CD4-positive, alpha-beta T cell (primary cell): ENCODE measurements around the gene TMC4. TPM values are rescaled to one million over a fixed set of nuclear protein-coding genes. Genes with fewer than 3 reads are reported as not detected.
A peak's percentile ranks its signal among the peaks of the same experiment; 100 is the strongest.

Source experiments
- ATAC-seq: fragments of 200-7000 bp; cut with Tn5 transposase; one replicate; pipeline ENCODE4 v1.10.0; 2022; ENCODE audit warnings: mild to moderate bottlenecking; ENCODE audit not compliant: poor library complexity
- CTCF ChIA-PET: fragments of 350-600 bp; sonication (Branson Sonifier 250); formaldehyde crosslinking; loops from one replicate; lab custom pipeline; 2021; ENCODE audit warnings: antibody characterized with exemption, inconsistent platforms; lab: Charles Lee
- POLR2A ChIA-PET: fragments of 350-600 bp; sonication (Branson Sonifier 250); formaldehyde crosslinking; loops from one replicate; lab custom pipeline; 2021; ENCODE audit warnings: antibody characterized with exemption, inconsistent platforms; lab: Charles Lee
- DNase-seq, 14 experiments: peaks; one replicate each; pipeline ENCODE4 v3.0.0-alpha.2; 2013 to 2020; ENCODE audit warnings: mixed read lengths in 2 of 14
- H3K27ac ChIP-seq, 2 donors: one replicate each; pipeline versions ENCODE4 v1.5.1 to v1.7.0; 2013; ENCODE audit warnings: low read length in 2 of 2, low read depth in 1 of 2, mild to moderate bottlenecking in 1 of 2
- H3K27me3 ChIP-seq, 2 experiments: 1 replicate in 1 of 2; 2 replicates in 1 of 2; pipeline versions ENCODE4 v1.6.1 to v1.7.0; 2013; ENCODE audit warnings: low read length in 2 of 2, control low read depth in 1 of 2, mild to moderate bottlenecking in 1 of 2, moderate library complexity in 1 of 2; ENCODE audit not compliant: insufficient read depth in 2 of 2, control insufficient read depth in 1 of 2
- H3K36me3 ChIP-seq: one replicate; pipeline ENCODE4 v1.6.1; 2013; ENCODE audit warnings: low read length, control low read depth; ENCODE audit not compliant: insufficient read depth
- H3K4me1 ChIP-seq: one replicate; pipeline ENCODE4 v1.6.1; 2013; ENCODE audit warnings: low read length, control low read depth; ENCODE audit not compliant: insufficient read depth
- H3K4me3 ChIP-seq: one replicate; pipeline ENCODE4 v1.5.1; 2013; ENCODE audit warnings: mild to moderate bottlenecking, low read length, moderate library complexity
- H3K9me3 ChIP-seq, 2 experiments: 1 replicate in 1 of 2; 2 replicates in 1 of 2; pipeline versions ENCODE4 v1.6.1 to v1.7.0; 2013; ENCODE audit warnings: low read length in 2 of 2, mild to moderate bottlenecking in 2 of 2, control low read depth in 1 of 2, moderate library complexity in 1 of 2; ENCODE audit not compliant: control insufficient read depth in 1 of 2, insufficient read depth in 1 of 2
- H3K27ac Mint-ChIP-seq: one replicate; pipeline ENCODE4 v1.8.0; 2020; ENCODE audit warnings: mixed read lengths
- H3K27me3 Mint-ChIP-seq: one replicate; pipeline ENCODE4 v1.8.0; 2021; ENCODE audit warnings: mixed read lengths
- H3K36me3 Mint-ChIP-seq: one replicate; pipeline ENCODE4 v1.8.0; 2021; ENCODE audit warnings: low read depth, mixed read lengths
- H3K4me1 Mint-ChIP-seq: one replicate; pipeline ENCODE4 v1.8.0; 2021; ENCODE audit warnings: low read depth, mixed read lengths
- H3K4me3 Mint-ChIP-seq: one replicate; pipeline ENCODE4 v1.8.0; 2020; ENCODE audit warnings: mild to moderate bottlenecking, mixed read lengths
- H3K9me3 Mint-ChIP-seq: one replicate; pipeline ENCODE4 v1.8.0; 2020; ENCODE audit warnings: mixed read lengths
- intact Hi-C, 2 experiments: fragments of 100-400 bp; cut with DNase I in 1 of 2; cut with micrococcal nuclease in 1 of 2; formaldehyde crosslinking; loops; one replicate each; pipeline versions ENCODE4 v1.15.1 to v1.9.0; 2023 to 2025; cut with DNase I, micrococcal nuclease
- total RNA-seq, 174 experiments: library from RNA in 2 of 174; stranded (reverse) in 2 of 174; gene quantifications; one replicate each; pipeline ENCODE4 v1.2.3 and lab custom pipeline; 2021 to 2026
- TF ChIP-seq, protein P1 (sequence below): fragments of 200-600 bp; IDR thresholded peaks from one replicate; pipeline ENCODE4 v1.8.0; 2022; ENCODE audit warnings: antibody characterized with exemption, mild to moderate bottlenecking

TMC4 gene
- total RNA-seq, 2 experiments from 2014 or later: 0.84 to 1.5 TPM

DNA sequence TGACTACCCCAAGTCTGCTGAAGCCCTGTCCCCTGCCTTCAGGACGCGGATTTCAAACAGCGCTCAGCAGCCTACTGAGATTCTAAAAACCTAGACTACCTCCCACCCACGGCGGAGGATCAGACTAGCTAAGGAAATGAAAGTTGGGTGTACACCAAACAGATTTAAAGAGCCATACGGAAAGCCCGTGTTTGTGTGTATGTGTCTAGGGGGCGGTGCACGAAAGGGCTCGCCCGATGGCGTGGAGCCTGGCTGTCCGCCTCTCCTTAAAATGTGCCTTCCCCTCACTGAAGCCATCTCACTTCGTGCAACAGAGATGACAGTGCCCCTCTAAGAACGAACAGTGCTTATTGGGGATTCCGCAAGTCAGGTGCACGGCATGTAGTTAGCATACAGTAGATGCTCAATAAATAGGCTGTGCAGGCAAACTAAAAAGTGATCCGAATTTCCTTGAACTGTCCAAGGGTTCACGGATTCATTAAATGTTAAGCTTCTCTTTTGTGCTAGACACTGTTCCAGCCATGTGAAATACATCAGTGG is 14.1 kb downstream of the TMC4 start:
- peaks cover 82% of the 10 kb centered on the region for H3K4me1 ChIP-seq
- intact Hi-C loops: loop anchor here (1.0 to 2.0 kb wide), 4 partner anchors 22 to 44 kb away; partner anchors contain the start of genes CNOT3 (in 1 of the 2), PRPF31 (in 1 of the 2), RPS9 (in 1 of the 2) and TFPT (in 1 of the 2)

DNA sequence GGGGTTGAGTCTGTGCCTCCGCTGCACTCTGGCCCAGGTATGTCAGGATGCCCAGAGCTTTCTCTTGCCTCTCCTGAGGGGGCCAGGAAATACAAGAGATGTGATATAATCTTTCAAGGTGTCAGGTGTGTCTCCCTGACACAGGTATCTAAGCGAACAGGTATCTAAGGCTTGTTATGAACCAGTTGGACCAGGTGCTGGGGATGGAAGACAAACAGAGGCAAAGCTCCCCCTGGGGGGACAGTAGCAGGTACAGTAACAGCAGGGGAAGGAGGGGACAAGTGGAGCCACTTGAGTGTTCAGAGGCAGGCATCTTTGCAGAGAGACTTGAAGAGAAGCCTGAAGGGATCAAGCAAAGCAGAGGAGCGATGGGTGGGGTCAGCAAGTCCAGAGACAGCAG is 16.0 kb downstream of the TMC4 start:
- H3K27me3 ChIP-seq: no peaks in the 10 kb centered on the region
- no peak for DNase-seq
- Mint-ChIP-seq H3K9me3 (no peaks in the 10 kb centered on the region), H3K4me1 (peaks cover 53% of the 10 kb centered on the region), H3K36me3 (peaks cover 72% of the 10 kb centered on the region), H3K27ac (peak overlapping the region; percentile 64), H3K4me3 (peak overlapping the region; percentile 75), H3K27me3 (no peaks in the 10 kb centered on the region)
- TF ChIP-seq, protein P1, sequence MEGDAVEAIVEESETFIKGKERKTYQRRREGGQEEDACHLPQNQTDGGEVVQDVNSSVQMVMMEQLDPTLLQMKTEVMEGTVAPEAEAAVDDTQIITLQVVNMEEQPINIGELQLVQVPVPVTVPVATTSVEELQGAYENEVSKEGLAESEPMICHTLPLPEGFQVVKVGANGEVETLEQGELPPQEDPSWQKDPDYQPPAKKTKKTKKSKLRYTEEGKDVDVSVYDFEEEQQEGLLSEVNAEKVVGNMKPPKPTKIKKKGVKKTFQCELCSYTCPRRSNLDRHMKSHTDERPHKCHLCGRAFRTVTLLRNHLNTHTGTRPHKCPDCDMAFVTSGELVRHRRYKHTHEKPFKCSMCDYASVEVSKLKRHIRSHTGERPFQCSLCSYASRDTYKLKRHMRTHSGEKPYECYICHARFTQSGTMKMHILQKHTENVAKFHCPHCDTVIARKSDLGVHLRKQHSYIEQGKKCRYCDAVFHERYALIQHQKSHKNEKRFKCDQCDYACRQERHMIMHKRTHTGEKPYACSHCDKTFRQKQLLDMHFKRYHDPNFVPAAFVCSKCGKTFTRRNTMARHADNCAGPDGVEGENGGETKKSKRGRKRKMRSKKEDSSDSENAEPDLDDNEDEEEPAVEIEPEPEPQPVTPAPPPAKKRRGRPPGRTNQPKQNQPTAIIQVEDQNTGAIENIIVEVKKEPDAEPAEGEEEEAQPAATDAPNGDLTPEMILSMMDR: no peak
- H3K9me3 ChIP-seq: no peaks in the 10 kb centered on the region
- peak overlapping the region in 1 of 2 donors; percentile 1 for H3K27ac ChIP-seq
- no peak for ATAC-seq
- intact Hi-C loops: loop anchor here in 1 of 2 experiments (1.0 kb wide), 1 partner anchor 18 kb away; no protein-coding TSS in a partner anchor
- peaks cover 73% of the 10 kb centered on the region for H3K4me1 ChIP-seq
- no peak overlapping the region for H3K4me3 ChIP-seq
- POLR2A ChIA-PET: interaction anchor here (5.3 to 7.7 kb wide), 2 partner anchors 19 to 33 kb away, joined by 104 to 144 read pairs; partner anchors contain the start of genes CNOT3, MBOAT7 and TSEN34
- H3K36me3 ChIP-seq: peaks cover 65% of the 10 kb centered on the region
- CTCF ChIA-PET: no interaction called here

More for the DNA sequence above, 14.1 kb downstream of the TMC4 start:
- Mint-ChIP-seq H3K9me3 (no peaks in the 10 kb centered on the region), H3K4me3 (peak overlapping the region; percentile 98), H3K4me1 (peaks cover 56% of the 10 kb centered on the region), H3K36me3 (peaks cover 55% of the 10 kb centered on the region), H3K27me3 (no peaks in the 10 kb centered on the region), H3K27ac (peak overlapping the region; percentile 94)
- POLR2A ChIA-PET: interaction anchor here (0.5 to 7.7 kb wide), 14 partner anchors 8 to 1487 kb away, joined by 3 to 144 read pairs (median 7); partner anchors contain the start of genes CNOT3, LENG8, MBOAT7 and PRPF31
- Histone ChIP-seq H3K27ac (peak overlapping the region; percentile 77 to 92), H3K9me3 (no peaks in the 10 kb centered on the region), H3K4me3 (peak overlapping the region; percentile 90), H3K36me3 (peaks cover 47% of the 10 kb centered on the region), H3K27me3 (no peaks in the 10 kb centered on the region)
- TF ChIP-seq, protein P1: no peak
- ATAC-seq (no peak), DNase-seq (peak in 5 of 14 experiments; percentile 18 to 59 (median 24))
- CTCF ChIA-PET: interaction anchor here (1.2 to 2.3 kb wide), 5 partner anchors 10 to 43 kb away, joined by 3 to 15 read pairs (median 5); partner anchors contain the start of genes CNOT3, MBOAT7, PRPF31 and TFPT

DNA sequence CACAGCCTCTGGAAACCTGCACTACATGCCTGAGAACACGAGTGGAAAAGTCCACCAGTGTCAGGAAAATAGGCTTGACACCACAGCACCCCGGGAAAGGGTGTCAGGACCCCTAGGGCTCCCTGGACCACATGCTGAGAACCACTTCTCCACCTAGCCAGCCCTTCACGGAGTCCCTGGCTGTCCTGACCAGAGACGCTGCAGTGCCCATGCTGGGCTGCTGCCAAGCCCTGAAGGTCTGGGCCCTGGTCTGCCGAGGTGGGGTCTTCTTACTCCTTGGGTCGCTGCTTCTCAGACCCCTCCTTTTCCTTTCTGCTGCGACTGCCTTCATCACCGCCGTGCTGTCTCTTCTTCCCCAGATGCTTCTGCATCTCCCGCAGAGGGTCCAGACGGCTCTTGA is 16.5 kb downstream of the TMC4 start:
- H3K36me3 Mint-ChIP-seq: peaks cover 77% of the 10 kb centered on the region
- H3K9me3 ChIP-seq: no peaks in the 10 kb centered on the region
- peaks cover 53% of the 10 kb centered on the region for H3K4me1 Mint-ChIP-seq
- H3K27ac Mint-ChIP-seq: peak overlapping the region; percentile 64
- intact Hi-C loops: no loop called here
- no peak overlapping the region for H3K4me3 ChIP-seq
- H3K36me3 ChIP-seq: peaks cover 70% of the 10 kb centered on the region
- ChIA-PET POLR2A (interaction anchor here (2.0 to 7.7 kb wide), 3 partner anchors 18 to 41 kb away, joined by 6 to 144 read pairs (median 104); partner anchors contain the start of genes CNOT3, MBOAT7, PRPF31 and TFPT), CTCF (no interaction called here)
- peak overlapping the region in 1 of 2 donors; percentile 1 for H3K27ac ChIP-seq
- H3K4me1 ChIP-seq: peaks cover 69% of the 10 kb centered on the region
- ATAC-seq: no peak
- no peaks in the 10 kb centered on the region for H3K27me3 ChIP-seq
- H3K4me3 Mint-ChIP-seq: peak overlapping the region; percentile 75
- TF ChIP-seq, protein P1: no peak
- H3K27me3 Mint-ChIP-seq: no peaks in the 10 kb centered on the region
- no peak for DNase-seq
- no peaks in the 10 kb centered on the region for H3K9me3 Mint-ChIP-seq
